ENCODE data around the gene SLC38A10. TPM values are rescaled to one million over a fixed set of nuclear protein-coding genes. Genes with fewer than 3 reads are reported as not detected.

The SLC38A10 gene
- polyA plus RNA-seq, 1 of the 3 experiments (the other 2 are of a cell fraction): 82.2 TPM

GRCh38 chr17:81218991-81219390 lies 76.1 kb downstream of the SLC38A10 start:
- Histone ChIP-seq H4K20me1 (ENCODE audit: insufficient read depth) (no peaks in the 10 kb centered on the region), H2AFZ (ENCODE audit: low read depth) (no peak overlapping the region), H3K4me3 (ENCODE audit: low read depth in 2 of 2, low read length in 1 of 2) (no peak overlapping the region), H3K36me3 (replicated peaks in 1 of 2; ENCODE audit: control insufficient read depth in 1 of 2, insufficient read depth in 2 of 2, low read length in 1 of 2) (peaks cover 0 to 2% of the 10 kb centered on the region in 2 experiments), H3F3A (replicated peaks; ENCODE audit: insufficient read depth) (peaks cover 6% of the 10 kb centered on the region), H3K9ac (no peak overlapping the region), H3K9me3 (no peaks in the 10 kb centered on the region), H3K9me2 (no peaks in the 10 kb centered on the region), H3K27me3 (ENCODE audit: insufficient read depth) (no peaks in the 10 kb centered on the region), H3K27ac (ENCODE audit: low read depth in 2 of 2, low read length in 1 of 2) (no peak overlapping the region), H3K79me2 (ENCODE audit: insufficient read depth) (peaks cover 17% of the 10 kb centered on the region), H3K4me2 (no peak overlapping the region), H3K4me1 (ENCODE audit: control insufficient read depth in 1 of 2, insufficient read depth in 2 of 2, low read depth in 1 of 2, low read length in 1 of 2) (peaks cover 7 to 16% of the 10 kb centered on the region in 2 experiments; a peak in 3 of 4 replicates)
- CTCF ChIA-PET: interaction anchor here (1.0 to 3.2 kb wide), 5 partner anchors 18 to 113 kb away, joined by 3 to 19 read pairs (median 6); no protein-coding TSS in a partner anchor
- TF ChIP-seq POLR2AphosphoS5 (IDR thresholded peaks at IDR 0.05; ENCODE audit: low read depth, low read length) (no peak), IRF3 (IDR thresholded peaks at IDR 0.05; ENCODE audit: low read depth, low read length) (no peak), RFX5 (IDR thresholded peaks at IDR 0.05; ENCODE audit: low read length) (no peak)
- 96% methylated on average over 11 of the region's 11 CpGs for WGBS (ENCODE audit: low lambda C conversion rate)
- no peak for DNase-seq
- POLR2A ChIA-PET: no interaction called here

GRCh38 chr17:81218459-81218858 lies 76.6 kb downstream of the SLC38A10 start:
- DNase-seq: no peak
- H3K9ac ChIP-seq: no peak overlapping the region
- no peak overlapping the region for H3K27ac ChIP-seq (ENCODE audit: low read depth in 2 of 2, low read length in 1 of 2)
- H3K27me3 ChIP-seq (ENCODE audit: insufficient read depth): no peaks in the 10 kb centered on the region
- TF ChIP-seq PBX3 (IDR thresholded peaks at IDR 0.05): no peak
- no peak for TF ChIP-seq FOSL2 (IDR thresholded peaks at IDR 0.05; ENCODE audit: borderline replicate concordance, low read depth)
- TF ChIP-seq TEAD4 (IDR thresholded peaks at IDR 0.05; ENCODE audit: borderline replicate concordance, insufficient read depth): no peak
- TF ChIP-seq NRF1 (IDR thresholded peaks at IDR 0.05; ENCODE audit: low read depth, low read length): no peak
- no peak for TF ChIP-seq RAD21 (IDR thresholded peaks at IDR 0.05; ENCODE audit: low read length)
- TF ChIP-seq ELF1 (IDR thresholded peaks at IDR 0.05): no peak
- TF ChIP-seq EP300 (IDR thresholded peaks at IDR 0.05; ENCODE audit: borderline replicate concordance in 1 of 2, low read depth in 1 of 2, low read length in 1 of 2): no peak
- TF ChIP-seq FOXJ3 (CRISPR knock-in tag; IDR thresholded peaks at IDR 0.05): no peak
- no peak for TF ChIP-seq RCOR1 (IDR thresholded peaks at IDR 0.05; ENCODE audit: low read length)
- no peak for TF ChIP-seq MXI1 (IDR thresholded peaks at IDR 0.05; ENCODE audit: low read depth, low read length)
- no peak for TF ChIP-seq CHD2 (IDR thresholded peaks at IDR 0.05; ENCODE audit: low read length, partially characterized antibody)
- no peak for TF ChIP-seq CTCF (IDR thresholded peaks at IDR 0.05)
- H3K36me3 ChIP-seq (replicated peaks in 1 of 2; ENCODE audit: control insufficient read depth in 1 of 2, insufficient read depth in 2 of 2, low read length in 1 of 2): peaks cover 0 to 2% of the 10 kb centered on the region in 2 experiments
- H3K4me3 ChIP-seq (ENCODE audit: low read depth in 2 of 2, low read length in 1 of 2): no peak overlapping the region
- no peaks in the 10 kb centered on the region for H3K9me3 ChIP-seq
- no peaks in the 10 kb centered on the region for H4K20me1 ChIP-seq (ENCODE audit: insufficient read depth)
- H3K79me2 ChIP-seq (ENCODE audit: insufficient read depth): peaks cover 17% of the 10 kb centered on the region
- WGBS (ENCODE audit: low lambda C conversion rate): 91% methylated on average over 7 of the region's 13 CpGs
- H2AFZ ChIP-seq (ENCODE audit: low read depth): no peak overlapping the region
- CTCF ChIA-PET: interaction anchor here (1.5 to 2.2 kb wide), 3 partner anchors 18 to 75 kb away, joined by 3 to 11 read pairs (median 6); no protein-coding TSS in a partner anchor
- H3F3A ChIP-seq (replicated peaks; ENCODE audit: insufficient read depth): peaks cover under 1% of the 10 kb centered on the region
- no peaks in the 10 kb centered on the region for H3K9me2 ChIP-seq
- H3K4me2 ChIP-seq: no peak overlapping the region
- POLR2A ChIA-PET: no interaction called here
- peaks cover 7 to 12% of the 10 kb centered on the region in 2 experiments; a peak in 3 of 4 replicates for H3K4me1 ChIP-seq (ENCODE audit: control insufficient read depth in 1 of 2, insufficient read depth in 2 of 2, low read depth in 1 of 2, low read length in 1 of 2)

Data from SK-N-SH (cell line).